HepG2 (cell line): ENCODE measurements around the gene SEC14L6. TPM values are rescaled to one million over a fixed set of nuclear protein-coding genes. Genes with fewer than 3 reads are reported as not detected.

Source experiments
- ATAC-seq: fragments of 200-7000 bp; cut with Tn5 transposase; 3 replicates; pipeline ENCODE4 v1.9.1; 2020; ENCODE audit warnings: mild to moderate bottlenecking, moderate library complexity
- BruUV-seq: library from RNA; stranded (reverse); fragments of 400-500 nt; replicated peaks from 2 replicates; lab custom pipeline; 2021; lab: Mats Ljungman, UMichigan
- CTCF ChIA-PET: fragments of 300-600 bp; formaldehyde crosslinking; extraction: SDS; loops from one replicate; lab custom pipeline; 2021; ENCODE audit warnings: low total read pairs, inconsistent platforms, low intra/inter-chr PET ratio; lab: Yijun Ruan, JAX
- POLR2A ChIA-PET: fragments of 350-600 bp; sonication (Branson Sonifier 250); formaldehyde crosslinking; loops from one replicate; lab custom pipeline; 2020; ENCODE audit warnings: antibody characterized with exemption, inconsistent platforms; lab: Yijun Ruan, JAX
- DNase-seq: peaks from one replicate; pipeline ENCODE4 v3.0.0-alpha.2; 2015; ENCODE audit warnings: low spot score
- FAIRE-seq: peaks from 3 replicates; lab custom pipeline; 2011; peaks lifted over from hg19 to GRCh38; lab: Jason Lieb, UNC
- H2AFZ ChIP-seq: one replicate; pipeline ENCODE4 v1.6.1; 2011; ENCODE audit warnings: low read length, inconsistent platforms
- H3K27ac ChIP-seq: fragments of 300-600 bp; 3 replicates; pipeline ENCODE4 v1.8.0; 2011; ENCODE audit warnings: mixed run types, mild to moderate bottlenecking, mixed read lengths, low read length, inconsistent platforms; ENCODE audit not compliant: insufficient read depth; ENCODE audit errors: extremely low read length
- H3K27me3 ChIP-seq, 2 experiments: fragments of 200-600 bp in 1 of 2; 2 replicates in 1 of 2; 3 replicates in 1 of 2; pipeline versions ENCODE4 v1.6.0 to v1.8.0; 2011; ENCODE audit warnings: low read length in 2 of 2, mild to moderate bottlenecking in 2 of 2, moderate library complexity in 2 of 2, inconsistent platforms in 1 of 2; ENCODE audit not compliant: insufficient read depth in 2 of 2, control insufficient read depth in 1 of 2
- H3K36me3 ChIP-seq, 2 experiments: fragments of 200-600 bp in 1 of 2; replicated peaks in 1 of 2; 2 replicates in 1 of 2; 3 replicates in 1 of 2; pipeline versions ENCODE4 v1.5.1 to v1.8.0; 2011; ENCODE audit warnings: low read length in 2 of 2, inconsistent platforms in 1 of 2; ENCODE audit not compliant: insufficient read depth in 2 of 2, control insufficient read depth in 1 of 2
- H3K4me1 ChIP-seq: 2 replicates; pipeline ENCODE4 v1.5.1; 2012; ENCODE audit warnings: low read length, inconsistent platforms; ENCODE audit not compliant: insufficient read depth
- H3K4me2 ChIP-seq: 2 replicates; pipeline ENCODE4 v1.6.0; 2011; ENCODE audit warnings: low read depth, low read length, inconsistent platforms
- H3K4me3 ChIP-seq, 3 experiments: fragments of 200-600 bp in 1 of 3; sonication (generic), shearing (Covaris generic) in 1 of 3; replicated peaks in 1 of 3; 2 replicates each; pipeline ENCODE4 v1.5.1; 2011 to 2016; ENCODE audit warnings: low read length in 3 of 3, inconsistent platforms in 2 of 3, low read depth in 2 of 3, mild to moderate bottlenecking in 2 of 3, control low read depth in 1 of 3, mixed read lengths in 1 of 3; ENCODE audit not compliant: insufficient read depth in 1 of 3
- H3K79me2 ChIP-seq: one replicate; pipeline ENCODE4 v1.6.1; 2011; ENCODE audit warnings: low read length, inconsistent platforms; ENCODE audit not compliant: insufficient read depth
- H3K9ac ChIP-seq: 2 replicates; pipeline ENCODE4 v1.6.0; 2011; ENCODE audit warnings: mild to moderate bottlenecking, low read depth, low read length, inconsistent platforms; ENCODE audit not compliant: insufficient read depth
- H3K9me3 ChIP-seq: 2 replicates; pipeline ENCODE4 v1.5.1; 2012; ENCODE audit warnings: mild to moderate bottlenecking, low read length
- H4K20me1 ChIP-seq: 2 replicates; pipeline ENCODE4 v1.6.0; 2011; ENCODE audit warnings: inconsistent platforms, mild to moderate bottlenecking, low read length, moderate library complexity; ENCODE audit not compliant: insufficient read depth
- FOXC1 ChIP-seq: sonication (generic); formaldehyde crosslinking; IDR thresholded peaks from 2 replicates; pipeline ENCODE4 v1.8.0; 2022; ENCODE audit warnings: mild to moderate bottlenecking, missing genetic modification reagents, borderline replicate concordance
- STAG1 ChIP-seq: sonication (generic); formaldehyde crosslinking; IDR thresholded peaks from 2 replicates; pipeline ENCODE4 v1.4.0; 2020; ENCODE audit warnings: missing genetic modification reagents
- ZNF768 ChIP-seq: sonication (generic); formaldehyde crosslinking; IDR thresholded peaks from 2 replicates; pipeline ENCODE4 v1.4.0; 2020; ENCODE audit warnings: missing genetic modification reagents
- WGBS: methylation state at CpG from one replicate; pipeline ENCODE4 v1.1.6; 2017; ENCODE audit warnings: low lambda C conversion rate; 5-methylcytosine and 5-hydroxymethylcytosine counted together
- in situ Hi-C: cut with HindIII; loops from 2 replicates; pipeline ENCODE4 v1.10.0; 2017; ENCODE audit warnings: low pct_unique_long_range_greater_than_20kb; ENCODE audit not compliant: extremely low pct_ligation_motif_present
- intact Hi-C: fragments of 100-400 bp; cut with micrococcal nuclease; formaldehyde crosslinking; loops from one replicate; pipeline ENCODE4 v1.10.0; 2022; ENCODE audit not compliant: unreplicated experiment
- polyA plus RNA-seq, 8 experiments: library from polyadenylated mRNA; depleted of rRNA in 3 of 8; stranded (reverse) in 7 of 8; unstranded in 1 of 8; fragments of >200 nt; fragmentation: Illumina TruSeq in 4 of 8; extraction: Trizol in 4 of 8; gene quantifications; 2 replicates each; pipeline versions ENCODE4 v1.2.1 to v1.2.3, GENCODE V29; 2011 to 2016; ENCODE audit warnings: low read depth in 4 of 8, missing spikeins in 1 of 8, mixed read lengths in 1 of 8; ENCODE audit not compliant: insufficient read depth in 1 of 8
- total RNA-seq, 5 experiments: library from RNA; depleted of rRNA; stranded (reverse); fragments of >200 nt; fragmentation: Illumina TruSeq; extraction: Trizol; gene quantifications; 2 replicates each; pipeline ENCODE4 v1.2.3, GENCODE V29; 2016; ENCODE audit warnings: low read depth in 1 of 5
- TF ChIP-seq, protein P1 (sequence below): sonication (generic); formaldehyde crosslinking; IDR thresholded peaks from 2 replicates; pipeline ENCODE4 v1.5.0; 2020; ENCODE audit warnings: mild to moderate bottlenecking, missing genetic modification reagents, moderate library complexity
- TF ChIP-seq, protein P2 (sequence below): sonication (generic); formaldehyde crosslinking; IDR thresholded peaks from 2 replicates; pipeline ENCODE4 v1.4.0; 2020; ENCODE audit warnings: missing genetic modification reagents

SEC14L6 gene
- total and polyA plus RNA-seq, 2 of the 13 experiments (the other 11 are each of a cell fraction or from before 2014, with no cell fraction given): 0.09 to 9.3 TPM

DNA sequence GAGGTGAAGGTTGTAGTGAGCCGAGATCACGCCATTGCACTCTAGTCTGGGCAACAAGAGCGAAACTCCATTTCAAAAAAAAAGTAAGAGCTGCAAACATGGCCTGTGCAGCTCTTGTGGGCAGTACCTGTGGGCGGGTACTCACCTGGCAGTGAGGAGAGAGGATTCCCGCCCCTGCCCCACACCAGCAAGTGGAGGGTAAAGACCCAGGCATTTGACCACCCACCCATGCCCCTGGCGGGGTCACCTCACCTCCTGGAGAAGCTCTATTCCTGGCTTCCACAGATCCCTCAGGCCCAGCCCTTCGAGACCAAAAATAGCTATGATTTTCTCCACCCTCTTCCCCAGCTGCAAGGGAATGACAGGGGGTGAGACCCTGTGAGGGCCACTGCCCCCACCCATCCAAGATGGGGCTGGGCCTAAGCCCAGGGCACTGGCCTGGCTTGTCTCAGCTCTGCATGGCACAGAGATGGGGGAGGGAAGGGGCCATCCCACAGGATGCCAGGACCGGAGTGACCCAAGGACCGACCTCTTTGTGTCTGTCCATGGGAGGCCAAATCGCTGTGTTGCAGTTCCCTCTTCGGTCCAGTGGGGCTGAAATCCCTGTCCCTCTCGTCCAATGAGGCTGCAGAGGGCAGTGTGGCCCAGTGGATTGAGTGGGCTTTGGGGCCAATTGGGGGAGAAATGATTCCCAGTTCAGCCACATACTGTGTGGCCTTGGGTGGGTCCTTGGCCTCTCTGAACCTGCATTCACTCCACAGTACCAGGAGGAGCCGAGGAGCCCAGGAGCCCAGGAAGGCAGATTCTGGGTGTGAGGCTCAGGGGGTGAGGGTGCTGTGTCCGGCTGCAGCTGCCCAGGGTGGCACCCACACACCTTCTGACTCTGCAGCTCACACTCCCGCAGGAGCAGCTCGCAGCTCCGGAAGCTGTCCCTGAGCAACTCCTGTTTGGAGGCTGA lies 14.6 kb downstream of the SEC14L6 start:
- no peaks in the 10 kb centered on the region for H3K9me3 ChIP-seq
- no peaks in the 10 kb centered on the region for H4K20me1 ChIP-seq
- ChIA-PET CTCF (no interaction called here), POLR2A (no interaction called here)
- peaks cover 9% of the 10 kb centered on the region for H3K4me1 ChIP-seq
- 88% methylated on average over 15 of the region's 17 CpGs for WGBS
- no peaks in the 10 kb centered on the region for H3K79me2 ChIP-seq
- FAIRE-seq: no peak
- H3K27me3 ChIP-seq: no peaks in the 10 kb centered on the region; a peak in 1 of 5 replicates
- H3K9ac ChIP-seq: no peak overlapping the region
- H2AFZ ChIP-seq: no peak overlapping the region
- no peak overlapping the region for H3K27ac ChIP-seq
- H3K36me3 ChIP-seq: no peaks in the 10 kb centered on the region
- in situ Hi-C loops: no loop called here
- BruUV-seq: no TSS peak
- intact Hi-C loops: no loop called here
- no peak overlapping the region for H3K4me3 ChIP-seq
- TF ChIP-seq STAG1 (CRISPR knock-in tag): 0 out of 2 replicates have a peak, but pooled peaks have one; percentile 4
- no peak for TF ChIP-seq FOXC1 (CRISPR knock-in tag)
- peak; percentile 91 for TF ChIP-seq ZNF768 (CRISPR knock-in tag)
- TF ChIP-seq, all 625 proteins: peak for 2
- DNase-seq: no peak
- no peak overlapping the region for H3K4me2 ChIP-seq
- no peak; the same call in 2 of the 3 replicates for ATAC-seq

DNA sequence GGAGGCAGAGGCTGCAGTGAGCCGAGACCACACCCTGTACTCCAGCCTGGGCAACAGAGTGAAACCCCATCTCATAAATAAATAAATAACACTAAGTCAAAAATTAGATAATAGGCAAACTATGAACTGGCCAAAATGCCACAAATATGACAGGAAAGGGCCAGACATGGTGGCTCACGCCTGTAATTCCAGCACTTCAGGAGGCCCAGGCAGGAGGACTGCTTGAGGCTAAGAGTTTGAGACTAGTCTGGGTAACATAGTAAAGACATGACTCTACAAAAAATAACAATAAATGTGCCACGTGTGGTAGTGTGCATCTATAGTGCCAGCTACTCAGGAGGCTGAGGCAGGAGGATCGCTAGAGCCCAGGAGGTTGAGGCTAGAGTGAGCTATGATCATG lies 19.9 kb downstream of the SEC14L6 start:
- in situ Hi-C loops (no loop called here), intact Hi-C loops (no loop called here)
- no peak overlapping the region for H2AFZ ChIP-seq
- H3K36me3 ChIP-seq: no peaks in the 10 kb centered on the region
- no peaks in the 10 kb centered on the region for H3K4me1 ChIP-seq
- H3K79me2 ChIP-seq: no peaks in the 10 kb centered on the region
- ChIA-PET CTCF (no interaction called here), POLR2A (no interaction called here)
- no peak overlapping the region for H3K9ac ChIP-seq
- H3K4me3 ChIP-seq: no peak overlapping the region
- WGBS: 72% methylated on average over 4 of the region's 4 CpGs
- TF ChIP-seq, protein P1, sequence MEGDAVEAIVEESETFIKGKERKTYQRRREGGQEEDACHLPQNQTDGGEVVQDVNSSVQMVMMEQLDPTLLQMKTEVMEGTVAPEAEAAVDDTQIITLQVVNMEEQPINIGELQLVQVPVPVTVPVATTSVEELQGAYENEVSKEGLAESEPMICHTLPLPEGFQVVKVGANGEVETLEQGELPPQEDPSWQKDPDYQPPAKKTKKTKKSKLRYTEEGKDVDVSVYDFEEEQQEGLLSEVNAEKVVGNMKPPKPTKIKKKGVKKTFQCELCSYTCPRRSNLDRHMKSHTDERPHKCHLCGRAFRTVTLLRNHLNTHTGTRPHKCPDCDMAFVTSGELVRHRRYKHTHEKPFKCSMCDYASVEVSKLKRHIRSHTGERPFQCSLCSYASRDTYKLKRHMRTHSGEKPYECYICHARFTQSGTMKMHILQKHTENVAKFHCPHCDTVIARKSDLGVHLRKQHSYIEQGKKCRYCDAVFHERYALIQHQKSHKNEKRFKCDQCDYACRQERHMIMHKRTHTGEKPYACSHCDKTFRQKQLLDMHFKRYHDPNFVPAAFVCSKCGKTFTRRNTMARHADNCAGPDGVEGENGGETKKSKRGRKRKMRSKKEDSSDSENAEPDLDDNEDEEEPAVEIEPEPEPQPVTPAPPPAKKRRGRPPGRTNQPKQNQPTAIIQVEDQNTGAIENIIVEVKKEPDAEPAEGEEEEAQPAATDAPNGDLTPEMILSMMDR (CRISPR knock-in tag): no peak
- TF ChIP-seq, protein P2, sequence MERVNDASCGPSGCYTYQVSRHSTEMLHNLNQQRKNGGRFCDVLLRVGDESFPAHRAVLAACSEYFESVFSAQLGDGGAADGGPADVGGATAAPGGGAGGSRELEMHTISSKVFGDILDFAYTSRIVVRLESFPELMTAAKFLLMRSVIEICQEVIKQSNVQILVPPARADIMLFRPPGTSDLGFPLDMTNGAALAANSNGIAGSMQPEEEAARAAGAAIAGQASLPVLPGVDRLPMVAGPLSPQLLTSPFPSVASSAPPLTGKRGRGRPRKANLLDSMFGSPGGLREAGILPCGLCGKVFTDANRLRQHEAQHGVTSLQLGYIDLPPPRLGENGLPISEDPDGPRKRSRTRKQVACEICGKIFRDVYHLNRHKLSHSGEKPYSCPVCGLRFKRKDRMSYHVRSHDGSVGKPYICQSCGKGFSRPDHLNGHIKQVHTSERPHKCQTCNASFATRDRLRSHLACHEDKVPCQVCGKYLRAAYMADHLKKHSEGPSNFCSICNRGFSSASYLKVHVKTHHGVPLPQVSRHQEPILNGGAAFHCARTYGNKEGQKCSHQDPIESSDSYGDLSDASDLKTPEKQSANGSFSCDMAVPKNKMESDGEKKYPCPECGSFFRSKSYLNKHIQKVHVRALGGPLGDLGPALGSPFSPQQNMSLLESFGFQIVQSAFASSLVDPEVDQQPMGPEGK: no peak
- no peak for FAIRE-seq
- no peaks in the 10 kb centered on the region for H3K27me3 ChIP-seq
- H3K9me3 ChIP-seq: no peaks in the 10 kb centered on the region
- ATAC-seq: no peak
- H3K4me2 ChIP-seq: no peak overlapping the region
- no peak overlapping the region for H3K27ac ChIP-seq
- DNase-seq: no peak
- no TSS peak for BruUV-seq
- H4K20me1 ChIP-seq: no peaks in the 10 kb centered on the region
